ENCODE measurements around the gene CD2BP2.
A peak's percentile ranks its signal among the peaks of the same experiment; 100 is the strongest.
"Not testable (repeated sequence)": the region's sequence is repeated elsewhere in the genome, so short reads cannot be mapped to it uniquely, and the experiment has no call there.

The CD2BP2 gene

GRCh38 chr16:30358990-30359870 lies 4.1 kb upstream of the CD2BP2 start:
- DNase-seq (ENCODE audit: low spot score): no peak

GRCh38 chr16:30358577-30358936 lies 3.4 kb upstream of the CD2BP2 start:
- DNase-seq (ENCODE audit: low spot score): no peak

- DNase-seq (ENCODE audit: low spot score): no peak
Measured at GRCh38 chr16:30357715-30358576, 2.8 kb upstream of the CD2BP2 start.

GRCh38 chr16:30357085-30357714 lies 2.1 kb upstream of the CD2BP2 start:
- no peak for DNase-seq (ENCODE audit: low spot score)

GRCh38 chr16:30356401-30357084 lies 1.4 kb upstream of the CD2BP2 start:
- DNase-seq (ENCODE audit: low spot score): peak; percentile 61

DNA sequence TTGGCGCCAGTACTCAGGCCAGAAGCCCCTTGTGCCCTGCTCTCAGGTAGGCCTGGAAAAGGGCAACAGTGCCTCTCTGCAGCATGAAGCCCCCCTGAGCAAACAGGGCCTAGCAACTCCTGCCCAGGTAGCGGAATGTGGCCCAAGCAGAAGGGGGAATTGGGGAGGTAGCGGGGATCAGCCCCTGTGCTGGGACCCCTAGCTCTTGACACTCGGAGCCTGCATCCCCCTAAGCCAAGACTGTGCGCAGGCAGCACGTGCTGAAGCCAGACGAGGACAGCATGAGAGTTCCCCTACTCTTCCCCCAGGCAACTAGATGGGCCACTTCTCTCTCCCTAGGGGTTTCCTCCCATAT lies 823 bp upstream of the CD2BP2 start:
- no peak for DNase-seq (ENCODE audit: low spot score)

DNA sequence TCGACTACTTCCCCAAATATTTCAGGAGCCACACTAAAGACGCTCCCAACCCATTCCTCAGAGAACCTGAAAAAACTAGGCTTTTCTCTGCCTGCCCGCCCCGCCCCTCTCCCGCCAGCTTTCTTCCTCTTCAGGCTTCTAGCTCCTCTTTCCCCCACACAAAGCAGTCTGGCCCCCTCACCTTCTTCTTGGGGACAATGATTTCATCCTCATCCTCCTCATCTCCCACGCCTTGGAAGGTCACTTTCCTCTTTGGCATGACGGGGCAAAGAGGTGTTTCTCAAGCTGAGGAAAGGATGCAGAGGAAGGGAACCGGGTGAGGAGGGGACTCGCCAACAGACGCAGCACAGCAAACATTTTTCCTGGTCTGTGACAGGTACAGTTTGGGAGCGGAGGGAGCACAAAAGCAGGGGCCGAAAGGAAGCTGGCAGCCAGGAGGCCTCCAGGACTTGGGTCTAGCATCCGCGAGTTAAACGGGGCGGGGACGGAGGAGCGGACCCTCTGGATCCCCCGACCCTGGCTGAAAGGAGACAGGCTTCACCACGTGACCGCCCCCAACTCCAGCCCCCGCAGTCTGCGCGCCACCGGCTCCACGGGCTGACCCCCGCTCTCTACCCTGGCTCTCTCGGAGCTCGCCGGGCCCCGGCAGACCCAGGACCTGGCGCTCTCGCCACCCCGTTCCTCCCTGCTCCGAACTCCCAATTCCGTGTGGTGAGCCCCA lies 525 bp downstream of the CD2BP2 start:
- DNase-seq (ENCODE audit: low spot score): no peak

DNA sequence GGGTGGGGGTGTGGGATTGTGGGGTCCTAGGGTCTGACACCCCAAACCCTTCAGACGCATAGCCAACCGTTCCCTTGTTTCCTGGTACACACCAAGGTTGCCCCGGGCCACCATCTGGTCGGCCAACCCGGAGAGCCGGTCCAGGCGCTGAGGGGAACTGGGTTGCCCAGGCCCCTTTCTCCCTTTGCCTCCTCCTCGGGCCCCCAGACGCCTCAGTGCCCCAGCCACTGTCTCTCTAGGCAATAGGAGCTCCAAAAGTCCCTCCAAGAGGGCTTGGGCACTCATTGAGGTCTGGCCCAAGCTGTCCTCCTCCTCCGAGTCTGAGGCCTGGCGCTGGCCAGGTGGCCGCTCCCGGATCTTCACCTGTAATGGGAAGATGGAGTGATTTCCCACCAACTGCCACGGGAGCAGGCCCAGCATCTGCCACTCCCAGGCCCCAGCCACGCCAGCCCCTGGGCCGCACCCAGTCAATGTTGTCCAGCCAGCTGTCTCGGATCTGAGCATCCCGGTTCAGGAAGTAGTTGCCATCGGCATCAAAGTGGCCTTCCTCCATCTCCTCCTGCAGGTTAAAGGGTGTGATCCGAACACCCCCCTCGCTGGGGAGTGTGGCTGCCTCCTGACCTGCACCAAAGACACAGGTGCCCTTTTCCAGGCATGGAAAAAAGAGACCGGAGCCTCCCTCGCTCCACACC lies 1.5 kb downstream of the CD2BP2 start:
- no peak for DNase-seq (ENCODE audit: low spot score)

- DNase-seq (ENCODE audit: low spot score): no peak
Measured at GRCh38 chr16:30352488-30353401, 2.4 kb downstream of the CD2BP2 start.

GRCh38 chr16:30351586-30352419 lies 3.3 kb downstream of the CD2BP2 start:
- peak; percentile 83 for DNase-seq (ENCODE audit: low spot score)

GRCh38 chr16:30351001-30351441 lies 4.1 kb downstream of the CD2BP2 start:
- no peak for DNase-seq (ENCODE audit: low spot score)

DNA sequence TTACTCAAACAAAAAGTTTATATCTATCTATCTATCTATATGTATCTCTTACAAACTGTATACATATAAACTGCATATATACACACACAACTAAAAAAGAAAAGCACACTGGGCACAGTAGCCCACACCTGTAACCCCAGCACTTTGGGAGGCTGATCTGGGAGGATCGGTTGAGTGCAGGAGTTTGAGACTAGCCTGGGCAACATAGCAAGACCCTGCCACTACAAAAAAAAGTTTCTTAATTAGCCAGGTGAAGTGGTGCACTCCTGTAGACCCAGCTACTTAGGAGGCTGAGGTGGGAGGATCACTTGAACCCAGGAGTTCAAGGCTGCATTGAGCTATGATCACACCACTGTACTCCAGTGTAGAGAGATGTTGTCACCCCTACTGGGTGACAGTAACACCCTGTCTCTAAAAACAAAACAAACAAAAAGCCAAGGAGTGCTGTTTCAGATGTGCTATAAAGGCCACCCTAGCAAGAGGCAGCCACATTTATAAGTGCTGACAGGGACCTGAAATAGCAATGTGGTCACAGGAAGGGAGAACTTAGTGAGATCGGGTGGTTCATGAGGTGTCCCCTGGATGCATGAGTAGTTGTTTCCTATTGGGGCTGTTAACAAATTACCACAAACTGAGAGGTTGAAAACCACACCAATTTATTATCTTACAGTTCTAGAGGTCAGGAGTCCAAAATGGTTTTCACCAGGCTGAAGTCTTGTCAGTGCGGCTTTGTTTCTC lies 4.8 kb downstream of the CD2BP2 start:
- no peak for DNase-seq (ENCODE audit: low spot score)

DNA sequence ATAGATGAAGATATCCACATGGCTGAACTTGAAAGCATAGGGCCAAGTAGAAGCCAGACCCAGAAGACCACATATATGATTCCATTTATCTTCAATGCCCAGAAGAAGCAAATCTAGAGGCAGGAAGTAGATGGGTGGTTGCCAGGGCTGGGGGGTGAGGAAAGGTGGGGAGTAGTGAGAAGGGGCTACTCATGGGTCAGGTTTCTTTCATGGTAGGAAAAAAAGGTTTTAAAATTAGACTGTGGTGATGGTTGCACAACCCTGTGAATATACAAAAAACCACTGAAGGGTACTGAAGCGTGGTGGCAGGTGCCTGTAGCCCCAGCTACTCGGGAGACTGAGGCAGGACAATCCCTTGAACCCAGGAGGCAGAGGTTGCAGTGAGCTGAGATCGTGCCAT lies 5.4 kb downstream of the CD2BP2 start:
- DNase-seq (ENCODE audit: low spot score): no peak

- no peak for DNase-seq (ENCODE audit: low spot score)
Measured at GRCh38 chr16:30348929-30349328, 6.2 kb downstream of the CD2BP2 start.

- DNase-seq (ENCODE audit: low spot score): no peak
Measured at GRCh38 chr16:30348113-30348512, 7.0 kb downstream of the CD2BP2 start.

GRCh38 chr16:30346286-30346685 lies 8.8 kb downstream of the CD2BP2 start:
- DNase-seq (ENCODE audit: low spot score): no peak

- not testable (repeated sequence) for DNase-seq (ENCODE audit: low spot score)
Measured at GRCh38 chr16:30343491-30343820, 11.7 kb downstream of the CD2BP2 start.

Data from globus pallidus (tissue), 1 donor.